NCI-H526 treated with DMSO at 0.1 percent for 48 hours (cell line): ENCODE data around the gene NRBP1.
A peak's percentile ranks its signal among the peaks of the same experiment; 100 is the strongest.

Experiments used
- DNase-seq: peaks from one replicate; lab custom pipeline; 2025; lab: John Stamatoyannopoulos, UW

NRBP1 gene

DNA sequence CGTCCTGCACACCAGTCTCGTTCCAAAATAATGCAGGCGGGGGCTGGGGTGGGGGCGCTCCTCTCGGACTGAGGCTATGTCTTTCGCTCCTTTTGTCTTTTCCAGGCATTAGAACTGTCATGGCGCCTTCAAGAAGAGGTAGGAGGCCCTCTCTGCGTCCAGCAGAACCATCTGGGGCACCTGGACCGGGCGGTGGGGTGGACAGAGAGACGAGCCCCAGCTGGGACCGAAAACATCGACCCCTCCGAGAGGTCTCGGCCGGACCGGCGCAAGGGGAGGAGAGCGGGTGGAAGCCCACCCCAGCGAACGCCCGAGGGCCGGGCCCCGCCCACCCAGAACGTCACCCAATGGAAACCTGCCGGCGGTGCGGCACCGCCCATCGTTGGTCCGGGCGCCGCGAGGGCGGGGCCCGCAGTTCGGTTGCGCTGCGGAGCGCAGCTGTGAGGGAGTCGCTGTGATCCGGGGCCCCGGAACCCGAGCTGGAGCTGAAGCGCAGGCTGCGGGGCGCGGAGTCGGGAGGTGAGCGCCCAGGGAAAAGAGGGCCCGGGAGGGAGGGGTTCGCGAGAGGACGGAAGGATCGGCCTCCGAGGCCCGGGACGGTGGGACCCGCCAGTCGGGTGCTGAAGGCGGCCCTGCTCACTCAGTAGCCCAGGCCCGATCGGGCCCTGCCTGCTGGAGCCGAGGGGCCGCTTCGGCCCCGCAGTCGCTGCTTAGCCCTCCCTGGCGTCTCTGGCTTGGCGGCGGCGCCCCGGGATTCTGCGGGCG lies at the start of gene NRBP1:
NRBP1 (plus strand) TSS at position 419 of the 765 bp plus-strand sequence. CDS start 4,643 bp downstream, outside the sequence.
- DNase-seq, result peak; percentile 81

DNA sequence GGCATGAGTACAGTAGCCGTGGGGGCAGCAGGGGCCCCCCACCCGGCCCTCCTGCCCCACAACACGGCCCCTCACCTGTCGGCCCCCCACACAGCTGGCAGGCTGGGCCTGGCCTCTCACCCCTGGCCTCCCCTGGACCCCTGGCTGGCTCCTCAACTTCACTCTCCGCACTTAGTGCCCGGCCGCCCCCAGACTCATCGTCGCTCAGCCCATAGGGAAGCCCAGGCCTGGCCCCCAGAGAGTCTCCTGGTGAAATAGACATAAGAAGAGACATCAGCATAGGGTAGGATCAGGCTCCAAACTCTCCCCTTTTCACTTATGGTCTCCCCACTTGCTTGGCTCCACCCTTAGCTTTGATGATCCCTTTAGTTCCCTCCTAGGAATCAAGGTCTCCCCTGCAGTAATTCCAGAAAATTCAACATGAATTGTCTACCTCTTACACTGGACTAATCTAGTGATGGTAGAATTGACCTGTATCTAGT lies 49.6 kb upstream of the NRBP1 start:
- no peak for DNase-seq

DNA sequence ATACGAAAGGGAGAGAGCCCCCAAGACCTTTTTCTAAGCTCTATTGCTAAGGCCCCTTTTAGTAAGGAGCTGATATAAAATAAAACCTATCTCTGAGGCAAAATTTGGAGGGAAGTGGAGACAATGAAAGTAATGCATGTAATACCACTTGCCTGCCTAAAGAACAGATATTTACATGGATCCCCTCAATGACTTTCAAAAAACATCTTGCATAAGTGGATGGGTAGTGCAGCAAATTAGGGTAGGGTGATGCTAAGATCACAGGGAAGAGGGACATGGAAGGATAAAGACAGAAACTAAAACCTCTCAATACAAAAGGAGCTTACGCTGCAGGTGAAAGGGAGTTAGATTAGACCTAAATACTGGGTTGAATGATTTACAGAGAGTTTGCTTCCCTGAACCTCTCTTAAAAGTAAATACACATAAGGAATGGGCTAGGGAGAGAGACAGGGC lies 49.0 kb upstream of the NRBP1 start:
- no peak for DNase-seq

DNA sequence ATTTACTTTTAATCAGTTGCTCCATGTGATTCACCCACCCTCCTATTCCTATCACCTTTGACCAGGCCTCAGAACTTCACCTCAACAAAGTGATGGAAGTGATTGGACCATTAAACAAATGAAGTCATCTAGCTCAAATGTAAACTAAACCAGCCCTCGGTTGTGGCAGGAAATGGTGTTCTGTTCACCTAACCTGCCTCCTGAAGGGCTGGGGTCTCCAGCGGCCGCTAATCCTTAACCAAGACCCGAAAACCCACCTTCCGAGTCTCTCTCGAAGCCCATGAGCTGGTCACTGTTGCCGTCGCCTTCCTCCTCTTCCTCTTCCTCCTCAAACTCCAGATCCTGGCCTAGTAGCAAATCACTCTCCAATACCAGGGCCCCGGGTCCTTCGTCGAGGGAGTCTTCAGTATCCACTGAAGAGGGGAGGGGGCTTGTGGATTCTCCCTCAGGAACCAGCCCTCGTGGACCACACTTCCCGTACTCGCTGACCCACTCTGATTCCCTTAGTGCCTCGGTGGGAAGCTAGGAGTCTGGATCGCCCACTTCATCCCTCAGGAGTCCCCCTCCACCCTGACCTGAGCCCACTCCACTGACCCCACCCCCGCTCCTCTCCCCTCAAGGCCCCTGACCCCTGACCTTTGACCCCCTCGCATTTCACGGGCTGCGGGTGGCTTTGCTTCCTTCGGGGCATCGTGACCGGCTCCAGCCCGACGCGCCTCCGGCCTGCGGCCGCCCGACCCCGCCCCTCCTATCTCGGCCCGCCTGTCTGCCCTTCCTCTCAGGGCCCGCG lies 48.4 kb upstream of the NRBP1 start:
- DNase-seq, result no peak

DNA sequence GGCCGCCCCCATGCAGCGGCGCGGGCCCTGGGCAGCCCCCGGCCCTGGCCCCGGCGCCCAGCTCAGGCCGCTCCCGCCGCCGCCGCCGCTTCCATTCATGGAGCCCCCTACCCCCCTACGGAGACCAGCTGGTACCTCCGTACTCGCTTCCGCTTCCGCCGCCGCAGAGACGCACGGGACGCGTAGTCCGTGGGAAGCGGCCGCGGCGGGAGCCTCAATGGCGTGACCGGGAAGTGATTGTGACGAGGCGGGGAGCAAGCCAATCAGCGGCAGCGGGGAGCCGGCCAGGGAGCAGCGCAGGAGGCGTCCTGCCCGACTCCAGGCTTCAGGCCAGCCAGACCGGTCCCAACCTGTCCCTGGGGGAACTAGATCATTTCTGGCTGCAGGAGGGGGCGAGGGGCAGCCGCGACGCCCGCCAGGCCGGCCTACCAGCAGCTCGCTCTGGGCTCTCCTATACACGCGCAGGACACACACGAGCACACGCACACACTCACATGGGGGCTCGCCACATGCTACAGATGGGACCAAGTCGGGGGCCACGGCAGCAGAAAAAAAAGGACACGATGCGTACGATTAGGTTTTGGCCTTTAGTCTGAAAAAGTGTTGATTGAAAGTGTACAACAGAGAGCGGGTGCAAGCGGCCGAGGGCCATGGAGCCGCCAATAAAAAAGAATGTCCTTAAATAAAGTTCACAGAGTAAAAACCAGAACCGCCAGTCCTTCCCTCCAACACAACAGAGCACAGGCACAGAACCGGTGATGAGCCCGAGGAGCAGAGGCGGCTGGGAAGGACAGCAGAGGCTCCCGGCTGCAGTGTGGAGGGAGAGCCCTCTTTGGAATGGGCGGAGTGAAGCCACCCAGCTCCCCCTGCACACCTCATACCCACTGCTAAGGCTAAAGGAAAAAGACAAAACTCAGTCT lies 47.5 kb upstream of the NRBP1 start, which contains the start of gene ZNF513:
ZNF513 (minus strand) TSS at position 109 of the 920 bp plus-strand sequence. CDS start 208 bp downstream, outside the sequence.
- DNase-seq, result peak; percentile 85

DNA sequence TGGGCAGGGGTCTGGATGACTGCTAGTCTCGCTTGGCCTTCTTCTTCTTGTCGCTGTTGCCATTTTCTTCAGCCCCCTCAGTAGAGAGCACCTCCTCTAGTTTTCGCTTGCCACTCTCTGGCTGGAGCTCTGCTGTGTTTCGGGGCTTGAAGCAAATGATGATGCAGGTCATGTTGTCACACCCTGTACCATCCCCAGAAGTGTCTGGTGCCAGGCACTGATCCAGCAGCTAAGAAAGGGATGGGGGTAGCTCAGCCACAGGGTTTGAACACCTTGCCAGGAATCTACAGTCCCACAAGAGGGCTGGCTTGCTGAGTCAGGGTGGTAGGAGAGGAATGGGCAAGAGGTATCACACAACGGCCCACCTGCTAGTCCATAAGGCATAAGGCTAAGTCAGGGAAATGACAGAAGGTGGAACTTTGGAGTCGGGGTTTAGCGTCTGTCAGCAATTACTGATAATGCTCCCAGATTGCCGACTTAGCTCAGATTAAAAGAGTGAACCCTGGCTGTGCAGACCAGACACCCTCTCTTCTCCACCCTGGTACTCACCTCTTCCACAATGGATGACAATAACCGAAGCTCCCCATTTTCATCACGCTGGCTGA lies 46.8 kb upstream of the NRBP1 start:
- no peak for DNase-seq

DNA sequence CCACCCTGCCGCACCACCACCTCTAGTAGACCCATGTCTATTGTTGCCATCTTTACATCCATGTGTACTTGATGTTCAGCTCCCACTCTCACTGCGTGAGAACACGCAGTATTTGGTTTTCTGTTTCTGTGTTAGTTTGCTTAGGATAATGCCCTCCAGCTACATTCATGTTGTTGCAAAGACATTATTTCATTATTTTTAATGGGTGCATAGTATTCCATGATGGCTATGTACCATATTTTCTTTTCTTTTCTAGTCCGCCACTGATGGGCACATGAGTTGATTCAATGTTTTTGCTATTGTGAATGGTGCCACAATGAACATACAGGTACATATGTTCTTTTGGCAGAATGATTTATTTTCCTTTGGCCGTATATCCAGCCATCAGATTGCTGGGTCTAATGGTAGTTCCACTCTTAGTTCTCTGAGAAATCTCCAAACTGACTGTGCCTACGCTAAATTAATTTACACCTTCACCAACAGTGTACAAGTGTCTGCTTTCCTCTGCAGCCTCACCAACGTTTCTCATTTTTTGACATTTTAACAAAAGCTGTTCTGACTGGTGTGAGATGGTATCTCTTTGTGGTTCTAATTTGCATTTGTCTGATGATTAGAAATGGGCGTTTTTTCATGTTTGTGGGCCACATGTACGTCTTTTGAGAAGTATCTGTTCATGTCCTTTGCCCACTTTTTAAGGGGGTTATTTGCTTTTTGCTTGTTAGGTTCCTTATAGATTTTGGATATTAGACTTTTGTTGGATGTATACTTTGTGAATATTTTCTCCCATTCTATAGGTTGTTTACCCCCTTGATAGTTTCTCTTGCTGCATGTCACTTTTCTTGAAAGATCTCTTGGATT lies 37.4 kb upstream of the NRBP1 start:
- no peak for DNase-seq

DNA sequence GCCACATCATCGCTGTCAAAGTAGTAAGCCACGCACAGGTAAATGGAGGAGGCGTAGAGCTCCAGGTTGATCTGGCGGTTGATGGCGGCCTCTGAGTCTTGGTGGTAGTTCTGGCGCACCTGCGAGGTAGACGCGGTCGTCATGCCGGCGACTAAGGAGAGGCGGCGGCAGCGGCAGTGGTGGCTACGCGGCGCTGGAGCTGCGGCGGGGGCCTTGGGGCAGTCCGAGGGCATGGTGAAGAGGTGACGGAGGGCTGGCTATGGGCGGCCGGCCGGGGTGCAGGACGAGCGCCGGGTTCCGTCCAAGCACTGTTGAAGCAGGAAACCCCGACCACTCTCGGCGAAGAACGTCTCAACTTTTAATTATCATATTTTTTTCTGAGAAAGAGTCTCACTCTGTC lies 35.2 kb upstream of the NRBP1 start:
- DNase-seq, result no peak

DNA sequence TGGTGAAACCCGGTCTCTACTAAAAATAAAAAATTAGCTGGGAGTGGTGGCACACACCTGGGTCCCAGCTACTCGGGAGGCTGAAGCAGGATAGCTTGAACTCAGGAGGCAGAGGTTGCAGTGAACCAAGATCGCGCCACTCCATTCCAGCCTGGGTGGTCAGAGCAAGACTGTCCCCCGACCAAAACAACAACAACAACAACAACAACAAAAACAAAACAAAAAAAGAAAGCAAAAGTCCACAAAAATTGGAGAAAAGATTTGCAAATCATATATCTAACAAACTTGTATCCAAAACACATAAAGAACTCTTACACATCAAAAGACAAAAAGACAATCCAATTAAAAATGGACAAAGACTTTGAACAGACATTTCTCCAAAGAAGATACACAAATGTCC lies 29.5 kb upstream of the NRBP1 start:
- DNase-seq, result no peak

DNA sequence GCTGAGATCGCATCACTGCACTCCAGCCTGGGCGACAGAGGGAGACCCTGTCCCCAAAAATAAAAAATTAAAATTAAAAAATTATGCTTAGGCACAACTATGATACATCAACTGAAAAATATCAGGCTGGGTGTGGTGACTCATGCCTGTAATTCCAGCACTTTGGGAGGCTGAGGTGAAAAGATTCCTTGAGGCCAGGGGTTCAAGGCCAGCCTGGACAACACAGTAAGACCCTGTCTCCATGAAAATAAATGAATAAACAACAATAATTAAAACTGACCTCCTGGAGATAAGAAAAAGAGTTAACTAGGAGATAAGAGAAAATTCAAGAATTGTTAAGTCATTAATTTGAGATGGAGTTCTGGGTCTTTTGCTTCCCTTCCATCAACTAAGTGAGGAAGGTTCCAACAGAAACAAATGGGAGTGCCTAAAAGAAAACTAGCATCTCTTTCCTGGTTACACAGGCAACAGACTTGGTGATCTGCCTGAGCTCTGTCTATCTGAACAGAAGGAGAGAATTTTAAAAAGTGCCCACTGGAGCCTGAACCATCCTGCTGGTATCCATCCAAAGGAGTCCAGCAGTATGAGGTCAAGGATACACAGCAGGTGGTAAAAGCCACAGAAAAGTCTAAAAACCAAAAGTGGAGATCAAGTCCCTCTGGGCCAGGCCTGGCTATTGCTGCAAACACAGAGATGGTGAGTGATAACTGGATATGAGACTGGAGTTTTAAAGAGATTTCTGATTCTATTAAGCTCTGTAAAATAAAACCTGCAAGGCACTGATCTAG lies 27.9 kb upstream of the NRBP1 start:
- DNase-seq, result no peak

DNA sequence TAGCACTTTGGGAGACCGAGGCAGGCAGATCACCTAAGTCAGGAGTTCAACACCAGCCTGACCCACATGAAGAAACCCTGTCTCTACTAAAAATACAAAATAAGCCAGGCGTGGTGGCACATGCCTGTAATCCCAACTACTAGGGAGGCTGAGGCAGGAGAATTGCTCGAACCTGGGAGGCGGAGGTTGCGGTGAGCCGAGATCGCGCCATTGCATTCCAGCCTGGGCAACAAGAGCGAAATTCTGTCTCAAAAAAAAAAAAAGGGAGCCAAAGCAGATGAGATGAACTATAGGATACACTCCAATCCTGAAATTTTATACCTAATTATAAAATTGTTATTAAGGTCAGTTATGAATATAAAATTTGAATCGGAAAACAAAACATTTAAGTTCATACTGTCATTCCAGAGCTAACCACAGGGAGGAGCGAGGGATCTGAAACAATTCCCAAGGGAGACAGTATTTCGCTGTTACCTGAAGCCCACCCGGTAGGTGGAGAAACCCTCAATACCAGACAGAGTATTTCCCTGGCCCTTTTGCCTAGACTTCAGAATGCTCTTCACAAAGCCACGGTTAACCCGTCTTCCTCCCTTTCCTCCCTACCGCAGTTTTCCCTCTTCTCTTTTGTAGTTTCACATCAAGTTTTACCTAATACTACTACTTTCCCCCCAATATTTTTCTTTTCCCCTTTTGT lies 20.5 kb upstream of the NRBP1 start:
- DNase-seq, result peak; percentile 64

DNA sequence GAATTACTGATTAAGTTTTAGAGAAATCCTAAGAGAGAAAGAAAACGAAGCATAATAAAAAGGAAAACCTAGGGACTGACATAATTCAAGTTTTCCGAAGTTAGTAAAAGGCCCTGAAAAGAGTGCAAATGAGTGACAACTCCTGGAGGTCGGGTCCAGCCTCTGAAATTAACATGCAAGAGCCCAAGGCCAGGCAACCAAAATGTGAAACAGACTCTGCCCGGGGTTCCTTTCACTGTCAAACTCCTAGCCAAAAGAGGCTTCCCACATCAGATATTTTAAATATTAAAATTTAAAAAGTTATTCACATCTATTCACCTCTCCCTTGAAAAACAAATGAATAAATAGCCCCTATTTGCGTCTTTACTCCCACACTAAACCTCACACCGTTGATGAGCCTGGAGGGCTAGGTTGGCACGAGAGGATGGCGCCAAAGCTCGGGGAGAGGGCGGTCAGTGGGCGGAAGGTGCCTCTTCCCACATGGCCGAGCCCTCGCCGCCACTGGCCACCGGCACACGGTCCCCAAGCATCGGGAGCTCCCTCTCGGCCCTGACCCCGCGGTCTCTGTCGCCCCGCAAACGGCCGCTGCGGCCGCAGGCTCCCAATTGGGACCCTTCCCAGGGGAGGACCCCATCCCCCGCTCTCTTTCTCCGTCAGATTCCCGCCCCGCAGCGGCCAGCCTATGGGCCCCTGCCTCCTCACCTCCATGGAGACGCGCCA lies 19.7 kb upstream of the NRBP1 start:
- DNase-seq, result no peak

DNA sequence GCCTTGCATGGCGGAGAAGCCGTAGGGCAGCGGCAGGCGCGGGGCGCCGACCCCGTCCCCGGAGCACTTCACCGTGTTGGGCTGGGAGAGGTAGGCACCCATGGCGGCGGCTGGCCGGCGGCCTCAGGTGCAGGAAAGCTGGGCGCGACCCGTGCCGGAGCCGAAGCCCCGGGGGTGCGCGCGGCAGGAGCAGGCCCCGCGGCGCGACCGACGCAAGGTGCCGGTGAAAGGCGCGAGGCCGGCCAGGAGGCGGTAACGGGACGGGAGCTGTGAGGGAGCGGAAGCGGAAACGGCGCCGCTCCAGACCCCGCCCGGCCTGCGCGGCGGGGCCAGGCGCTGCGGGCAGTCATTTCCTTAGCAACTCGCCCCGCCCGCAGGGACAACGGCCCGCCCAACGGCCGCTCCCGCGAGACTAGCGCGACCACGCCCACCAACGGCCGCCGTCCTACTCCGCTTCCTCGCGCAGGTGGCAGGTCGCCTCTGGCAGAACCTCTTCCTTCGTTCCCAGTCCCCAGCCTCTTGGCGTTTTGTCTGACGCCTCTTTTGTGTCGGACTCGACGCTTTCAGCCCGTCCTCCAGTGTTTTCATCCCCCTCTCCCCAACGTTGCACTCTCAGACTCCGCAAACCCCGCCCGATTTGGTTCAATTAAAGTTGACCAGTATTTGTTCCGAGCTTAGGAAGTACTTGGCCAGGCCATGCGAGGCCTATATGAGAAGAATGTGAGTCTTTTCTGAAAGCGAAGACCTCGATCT lies 18.9 kb upstream of the NRBP1 start, which contains the start of gene PPM1G:
PPM1G (minus strand) TSS at position 271 of the 753 bp plus-strand sequence; CDS start at position 102, 169 bp downstream.
- peak; percentile 90 for DNase-seq

DNA sequence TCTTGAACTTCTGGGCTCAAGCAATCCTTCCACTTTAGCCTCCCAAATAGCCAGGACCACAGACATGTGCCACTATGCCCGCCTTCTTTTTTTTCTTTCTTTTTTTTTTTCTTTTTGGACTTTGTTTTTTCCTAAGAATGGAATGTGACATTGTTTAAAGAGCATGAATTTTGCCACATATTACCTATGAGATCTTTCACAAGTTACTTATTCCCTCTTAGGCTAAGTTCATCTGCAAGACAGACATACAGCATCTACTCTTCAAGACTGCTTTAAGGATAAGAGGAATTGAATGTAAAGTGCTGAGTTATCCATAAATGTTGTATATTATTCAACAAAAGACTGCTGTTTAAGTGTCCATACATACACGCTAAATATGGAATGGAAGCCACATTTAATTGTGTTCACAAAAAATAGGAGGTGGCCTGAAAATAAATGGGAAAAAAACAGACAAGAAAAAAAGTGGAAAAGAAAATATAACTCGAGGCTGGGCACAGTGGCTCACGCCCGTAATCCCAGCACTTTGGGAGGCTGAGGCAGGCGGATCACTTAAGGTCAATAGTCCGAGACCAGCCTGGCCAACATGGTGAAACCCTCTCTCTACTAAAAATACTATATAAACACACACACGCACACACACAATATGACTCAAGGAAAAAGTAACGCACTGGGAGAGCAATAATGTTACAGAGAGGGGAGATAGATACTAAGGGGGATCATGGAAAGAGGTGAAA lies 15.8 kb upstream of the NRBP1 start:
- no peak for DNase-seq

DNA sequence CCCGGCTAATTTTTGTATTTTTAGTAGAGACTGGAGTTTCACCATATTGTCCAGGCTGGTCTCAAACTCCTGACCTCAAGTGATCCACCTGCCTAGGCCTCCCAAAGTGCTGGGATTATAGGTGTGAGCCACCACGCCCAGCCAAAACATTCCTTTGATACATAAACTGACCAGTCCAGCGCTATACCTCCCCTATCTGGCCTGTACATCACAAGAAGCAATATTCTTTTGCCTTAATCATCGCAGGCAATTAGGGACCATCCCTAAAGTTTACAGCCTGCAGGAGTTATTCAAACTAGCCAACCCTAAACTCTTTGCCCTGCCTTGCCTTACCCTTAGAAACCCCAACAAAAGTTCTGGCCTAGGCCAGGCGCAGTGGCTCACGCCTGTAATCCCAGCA lies 12.3 kb upstream of the NRBP1 start:
- no peak for DNase-seq

DNA sequence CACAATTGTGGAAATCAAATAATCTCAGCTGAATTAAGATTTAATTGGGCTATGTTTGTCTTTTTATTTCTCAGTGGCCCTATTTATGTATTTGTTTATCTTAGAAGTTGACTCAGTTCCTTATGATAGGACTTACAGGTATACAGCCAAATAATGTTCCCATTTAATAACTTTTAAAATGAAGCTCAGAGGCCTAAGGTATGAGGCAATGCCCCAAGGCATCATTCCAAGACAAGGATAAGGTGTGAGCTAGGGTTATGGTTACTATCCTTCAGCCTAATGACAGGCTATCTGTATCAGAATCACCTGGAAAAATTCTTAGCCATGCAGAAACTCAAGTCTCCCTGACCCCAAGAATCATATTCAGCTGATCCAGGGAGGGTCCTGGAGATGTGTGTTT lies 7.4 kb upstream of the NRBP1 start:
- DNase-seq, result no peak
